Measurements from ENCODE around the gene TMEM131L. TPM values are rescaled to one million over a fixed set of nuclear protein-coding genes. Genes with fewer than 3 reads are reported as not detected.

The TMEM131L gene
- polyA plus RNA-seq, 3 donors: 11.2 to 58.3 (median 26.0) TPM

DNA sequence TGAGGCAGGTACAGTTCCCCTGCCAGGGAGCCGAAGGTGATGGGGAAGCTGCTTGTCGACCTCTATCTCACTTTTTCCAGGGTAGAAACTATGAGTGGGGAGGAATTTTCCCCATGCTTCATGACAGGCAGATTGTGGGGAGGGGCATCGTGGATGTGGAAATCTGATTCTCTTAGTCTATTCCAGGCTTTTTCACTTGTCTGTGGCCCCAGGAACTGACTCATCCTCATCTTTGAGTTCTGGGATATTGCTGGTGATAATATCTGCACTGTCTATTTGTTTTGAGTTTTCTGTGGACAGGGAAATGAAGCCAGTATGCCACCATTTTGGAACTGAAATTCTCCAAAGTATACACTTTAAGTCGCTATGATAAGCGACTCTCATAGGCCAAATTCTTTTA is 210.3 kb downstream of the TMEM131L start:
- no peak overlapping the region for H3K4me3 ChIP-seq (replicated peaks in 1 of 3; ENCODE audit: low read depth in 2 of 3, low read length in 3 of 3)
- H2AFZ ChIP-seq (ENCODE audit: insufficient read depth, low read depth, low read length, poor library complexity, severe bottlenecking): no peak overlapping the region
- Mint-ChIP-seq H3K4me1 (peaks cover 35% of the 10 kb centered on the region), H3K4me3 (no peak overlapping the region), H3K27ac (peak overlapping the region in 5 of 7 donors; percentile 33 to 86 (median 60)), H3K36me3 (peaks cover 3 to 5% of the 10 kb centered on the region in 2 donors), H3K27me3 (ENCODE audit: low read depth in 3 of 3) (no peaks in the 10 kb centered on the region), H3K9me3 (peaks cover 14 to 32% (median 19%) of the 10 kb centered on the region in 7 donors)
- no peak overlapping the region for H3K9ac ChIP-seq (ENCODE audit: insufficient read depth, low read length, poor library complexity, severe bottlenecking)
- intact Hi-C loops (cut with micrococcal nuclease): loop anchor here in 1 of 2 donors (2.0 kb wide), 1 partner anchor 14 kb away; no protein-coding TSS in a partner anchor
- DNase-seq: peak in 2 of 3 donors; percentile 34 to 74
- peak overlapping the region in 1 of 2 donors; percentile 43 for H3K27ac ChIP-seq (ENCODE audit: low read depth in 1 of 2, low read length in 2 of 2)
- no peaks in the 10 kb centered on the region for H3K79me2 ChIP-seq (ENCODE audit: insufficient read depth, low read length)
- WGBS (ENCODE audit: insufficient coverage): 100% methylated on average over 1 of the region's 5 CpGs
- H3K27me3 ChIP-seq (ENCODE audit: control insufficient read depth in 2 of 2, insufficient read depth in 2 of 2, low read length in 2 of 2): no peaks in the 10 kb centered on the region
- peaks cover 7 to 8% of the 10 kb centered on the region in 2 donors for H3K9me3 ChIP-seq (replicated peaks in 1 of 2; ENCODE audit: control insufficient read depth in 1 of 2, insufficient read depth in 1 of 2, low read length in 2 of 2)
- TF ChIP-seq CTCF (IDR thresholded peaks at IDR 0.05): no peak
- H3K4me2 ChIP-seq (replicated peaks; ENCODE audit: extremely low read depth, low read length, poor library complexity, severe bottlenecking): no peak overlapping the region
- H3K4me1 ChIP-seq (ENCODE audit: control insufficient read depth in 1 of 2, insufficient read depth in 2 of 2, low read length in 2 of 2): peaks cover 30 to 38% of the 10 kb centered on the region in 2 donors
- no peaks in the 10 kb centered on the region for H4K20me1 ChIP-seq (ENCODE audit: insufficient read depth, low read length)
- H3K36me3 ChIP-seq (replicated peaks in 1 of 2; ENCODE audit: control insufficient read depth in 1 of 2, insufficient read depth in 2 of 2, low read length in 2 of 2): peaks cover 0 to 6% of the 10 kb centered on the region in 2 donors

DNA sequence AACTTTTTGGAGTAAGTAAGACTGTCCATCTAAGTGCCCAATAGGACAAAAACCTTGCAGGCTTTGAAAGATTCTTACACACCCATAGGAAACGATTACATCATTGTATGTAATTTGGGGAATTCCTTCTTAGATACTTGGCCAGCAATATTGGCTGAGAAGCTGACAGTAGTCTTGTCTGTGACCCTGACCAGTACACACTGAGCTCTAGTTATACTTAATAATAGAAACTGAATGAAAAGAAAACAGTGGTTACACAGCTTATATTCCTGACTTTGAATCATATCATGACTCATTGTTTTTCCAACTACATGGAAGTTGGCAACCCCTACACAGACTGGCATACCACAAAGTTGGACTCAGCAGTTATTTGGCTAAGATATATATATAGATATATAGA is 210.8 kb downstream of the TMEM131L start:
- Histone ChIP-seq H2AFZ (ENCODE audit: insufficient read depth, low read depth, low read length, poor library complexity, severe bottlenecking) (no peak overlapping the region), H3K79me2 (ENCODE audit: insufficient read depth, low read length) (no peaks in the 10 kb centered on the region), H3K27ac (ENCODE audit: low read depth in 1 of 2, low read length in 2 of 2) (peak overlapping the region; percentile 42 to 43), H3K27me3 (ENCODE audit: control insufficient read depth in 2 of 2, insufficient read depth in 2 of 2, low read length in 2 of 2) (no peaks in the 10 kb centered on the region), H4K20me1 (ENCODE audit: insufficient read depth, low read length) (no peaks in the 10 kb centered on the region), H3K9ac (ENCODE audit: insufficient read depth, low read length, poor library complexity, severe bottlenecking) (no peak overlapping the region), H3K4me2 (replicated peaks; ENCODE audit: extremely low read depth, low read length, poor library complexity, severe bottlenecking) (no peak overlapping the region), H3K4me3 (replicated peaks in 1 of 3; ENCODE audit: low read depth in 2 of 3, low read length in 3 of 3) (no peak overlapping the region), H3K4me1 (ENCODE audit: control insufficient read depth in 1 of 2, insufficient read depth in 2 of 2, low read length in 2 of 2) (peaks cover 30 to 38% of the 10 kb centered on the region in 2 donors), H3K36me3 (replicated peaks in 1 of 2; ENCODE audit: control insufficient read depth in 1 of 2, insufficient read depth in 2 of 2, low read length in 2 of 2) (peaks cover 0 to 6% of the 10 kb centered on the region in 2 donors), H3K9me3 (replicated peaks in 1 of 2; ENCODE audit: control insufficient read depth in 1 of 2, insufficient read depth in 1 of 2, low read length in 2 of 2) (peaks cover 7 to 8% of the 10 kb centered on the region in 2 donors)
- Mint-ChIP-seq H3K9me3 (peaks cover 15 to 29% (median 18%) of the 10 kb centered on the region in 7 donors), H3K27ac (peak overlapping the region in 3 of 7 donors; percentile 41 to 78 (median 54)), H3K36me3 (peaks cover 3 to 5% of the 10 kb centered on the region in 2 donors), H3K4me3 (no peak overlapping the region), H3K4me1 (peaks cover 35% of the 10 kb centered on the region), H3K27me3 (ENCODE audit: low read depth in 3 of 3) (no peaks in the 10 kb centered on the region)
- intact Hi-C loops (cut with micrococcal nuclease): loop anchor here in 1 of 2 donors (2.0 kb wide), 1 partner anchor 14 kb away; no protein-coding TSS in a partner anchor
- peak; percentile 63 to 91 (median 70) for DNase-seq
- no peak for TF ChIP-seq CTCF (IDR thresholded peaks at IDR 0.05)
- no CpG with 5 or more reads among the region's 1 CpG for WGBS (ENCODE audit: insufficient coverage)

Data from CD14-positive monocyte (primary cell).